Testis (tissue), 3 donors: ENCODE measurements around the gene UNC119. TPM values are rescaled to one million over a fixed set of nuclear protein-coding genes. Genes with fewer than 3 reads are reported as not detected.

Experiments
- DNase-seq: peaks from one replicate; pipeline ENCODE4 v3.0.0-alpha.2; 2019
- H3K27ac ChIP-seq, 2 donors: fragments of 200-600 bp; sonication (generic); one replicate each; pipeline ENCODE4 v1.5.1; 2019
- H3K27me3 ChIP-seq: fragments of 200-600 bp; sonication (generic); one replicate; pipeline ENCODE4 v1.5.1; 2019
- H3K36me3 ChIP-seq: fragments of 200-600 bp; sonication (generic); one replicate; pipeline ENCODE4 v1.5.1; 2017; ENCODE audit warnings: low read depth; ENCODE audit errors: missing control alignments
- H3K4me1 ChIP-seq: fragments of 200-600 bp; sonication (generic); one replicate; pipeline ENCODE4 v1.5.1; 2019
- H3K4me3 ChIP-seq, 2 donors: fragments of 200-600 bp; sonication (generic); one replicate each; pipeline ENCODE4 v1.5.1; 2017 to 2019
- H3K9me3 ChIP-seq: fragments of 200-600 bp; sonication (generic); one replicate; pipeline ENCODE4 v1.5.1; 2017
- POLR2A ChIP-seq: fragments of 450-650 bp; IDR thresholded peaks from one replicate; pipeline ENCODE4 v1.6.1; 2017; ENCODE audit warnings: antibody characterized with exemption, mild to moderate bottlenecking, moderate library complexity
- WGBS, 2 donors: methylation state at CpG; one replicate each; pipeline ENCODE4 v1.1.5; 2018; 5-methylcytosine and 5-hydroxymethylcytosine counted together
- intact Hi-C: fragments of 100-400 bp; cut with DNase I; formaldehyde crosslinking; loops from one replicate; pipeline ENCODE4 v1.15.1; 2023; ENCODE audit warnings: low total_unique reads
- polyA plus RNA-seq: library from polyadenylated mRNA; stranded (reverse); fragments of 350-450 nt; fragmentation: Illumina TruSeq; extraction: RNeasy Lipid Tissue Mini Kit (QIAGEN cat#74804); gene quantifications from one replicate; pipeline ENCODE4 v1.2.3, GENCODE V29; 2014; ENCODE audit warnings: low read depth, low replicate concordance; ENCODE audit not compliant: insufficient read depth
- total RNA-seq, 2 donors: library from RNA; depleted of rRNA; stranded (reverse); fragments of >200 nt; gene quantifications; one replicate each; pipeline ENCODE4 v1.2.3, GENCODE V29; 2016
- TF ChIP-seq, protein P1 (sequence below), 3 experiments: fragments of 450-650 bp in 2 of 3; fragments of 200-600 bp in 1 of 3; sonication (generic) in 1 of 3; IDR thresholded peaks; one replicate each; pipeline ENCODE4 v1.5.1; 2016 to 2019; ENCODE audit warnings: antibody characterized with exemption in 3 of 3, mild to moderate bottlenecking in 2 of 3, moderate library complexity in 1 of 3

UNC119 gene
- total and polyA plus RNA-seq, 3 donors from 2014 or later = 94.9 to 180 (median 175) TPM

DNA sequence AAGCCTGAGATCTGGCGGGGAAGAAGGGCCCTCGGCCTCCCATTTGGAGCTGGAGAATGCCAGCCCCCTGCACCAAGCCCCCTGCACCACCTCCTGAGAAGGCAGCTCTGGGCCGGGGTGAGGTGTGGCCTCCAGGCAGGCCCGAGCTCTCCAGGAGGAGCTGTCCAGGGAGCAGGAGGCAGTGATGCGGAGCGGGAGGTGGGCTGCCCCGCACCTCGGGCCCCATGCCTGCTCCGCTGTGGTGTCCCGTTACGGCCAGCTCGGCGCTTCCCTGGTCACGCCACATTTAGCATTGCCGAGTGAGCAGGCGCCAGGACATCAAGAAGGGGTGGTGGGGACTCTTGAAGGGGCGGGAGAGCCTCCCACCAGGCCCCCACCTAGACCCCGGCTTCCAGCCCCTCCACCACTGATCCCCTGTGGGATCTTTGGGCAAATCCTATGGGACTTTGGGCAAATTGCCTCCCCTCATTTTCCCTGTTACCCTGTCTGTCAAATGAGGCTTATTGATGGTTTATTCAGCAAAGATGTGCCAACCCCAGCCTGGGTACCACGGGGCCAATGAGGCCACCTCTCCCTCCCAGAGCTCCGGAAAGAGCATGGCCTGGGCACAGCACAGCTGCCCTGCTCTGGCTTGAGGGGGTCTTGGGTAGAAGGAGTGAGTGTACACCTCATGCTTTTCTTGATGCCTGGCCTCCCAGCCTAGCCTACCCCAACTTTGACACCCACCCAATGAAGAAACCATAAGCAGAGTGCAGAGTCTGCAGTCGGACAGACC is 30.9 kb downstream of the UNC119 start:
- H3K9me3 ChIP-seq = no peaks in the 10 kb centered on the region
- no peak overlapping the region for H3K27ac ChIP-seq
- intact Hi-C loops = no loop called here
- TF ChIP-seq POLR2A = no peak
- TF ChIP-seq, protein P1, sequence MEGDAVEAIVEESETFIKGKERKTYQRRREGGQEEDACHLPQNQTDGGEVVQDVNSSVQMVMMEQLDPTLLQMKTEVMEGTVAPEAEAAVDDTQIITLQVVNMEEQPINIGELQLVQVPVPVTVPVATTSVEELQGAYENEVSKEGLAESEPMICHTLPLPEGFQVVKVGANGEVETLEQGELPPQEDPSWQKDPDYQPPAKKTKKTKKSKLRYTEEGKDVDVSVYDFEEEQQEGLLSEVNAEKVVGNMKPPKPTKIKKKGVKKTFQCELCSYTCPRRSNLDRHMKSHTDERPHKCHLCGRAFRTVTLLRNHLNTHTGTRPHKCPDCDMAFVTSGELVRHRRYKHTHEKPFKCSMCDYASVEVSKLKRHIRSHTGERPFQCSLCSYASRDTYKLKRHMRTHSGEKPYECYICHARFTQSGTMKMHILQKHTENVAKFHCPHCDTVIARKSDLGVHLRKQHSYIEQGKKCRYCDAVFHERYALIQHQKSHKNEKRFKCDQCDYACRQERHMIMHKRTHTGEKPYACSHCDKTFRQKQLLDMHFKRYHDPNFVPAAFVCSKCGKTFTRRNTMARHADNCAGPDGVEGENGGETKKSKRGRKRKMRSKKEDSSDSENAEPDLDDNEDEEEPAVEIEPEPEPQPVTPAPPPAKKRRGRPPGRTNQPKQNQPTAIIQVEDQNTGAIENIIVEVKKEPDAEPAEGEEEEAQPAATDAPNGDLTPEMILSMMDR (IDR thresholded peaks at IDR 0.05) = no peak
- no peaks in the 10 kb centered on the region for H3K36me3 ChIP-seq
- H3K27me3 ChIP-seq = no peaks in the 10 kb centered on the region
- H3K4me1 ChIP-seq = no peaks in the 10 kb centered on the region
- no peak for DNase-seq
- 63 to 92% methylated on average over 3 to 20 of the region's 21 CpGs for WGBS, 2 donors
- no peak overlapping the region for H3K4me3 ChIP-seq

DNA sequence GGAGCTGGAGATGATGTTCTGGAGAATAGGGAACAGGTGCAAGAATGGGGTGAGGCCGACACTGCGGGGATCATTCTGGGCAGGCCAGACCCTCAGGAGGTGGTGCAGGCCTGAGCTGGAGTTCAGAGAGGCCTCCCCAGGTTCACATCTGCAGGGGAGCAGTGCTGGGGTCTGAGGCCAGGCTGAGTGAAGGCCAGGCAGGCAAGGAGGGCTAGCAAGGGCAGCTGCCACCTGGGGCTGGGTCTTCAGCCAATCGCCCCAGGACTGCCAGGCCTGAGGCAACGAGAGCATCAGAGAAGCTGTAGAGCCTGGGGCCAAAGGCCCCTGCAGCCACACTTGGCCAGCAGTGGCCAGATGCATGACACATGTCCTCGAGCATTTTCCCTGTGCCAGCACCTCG is 31.7 kb downstream of the UNC119 start:
- TF ChIP-seq POLR2A = no peak
- TF ChIP-seq, protein P1 (IDR thresholded peaks at IDR 0.05) = no peak
- Histone ChIP-seq H3K4me3 (no peak overlapping the region), H3K27ac (no peak overlapping the region), H3K27me3 (no peaks in the 10 kb centered on the region), H3K9me3 (no peaks in the 10 kb centered on the region), H3K4me1 (no peaks in the 10 kb centered on the region), H3K36me3 (no peaks in the 10 kb centered on the region)
- 61 to 77% methylated on average over 6 of the region's 6 CpGs for WGBS, 2 donors
- intact Hi-C loops = no loop called here
- DNase-seq = no peak

DNA sequence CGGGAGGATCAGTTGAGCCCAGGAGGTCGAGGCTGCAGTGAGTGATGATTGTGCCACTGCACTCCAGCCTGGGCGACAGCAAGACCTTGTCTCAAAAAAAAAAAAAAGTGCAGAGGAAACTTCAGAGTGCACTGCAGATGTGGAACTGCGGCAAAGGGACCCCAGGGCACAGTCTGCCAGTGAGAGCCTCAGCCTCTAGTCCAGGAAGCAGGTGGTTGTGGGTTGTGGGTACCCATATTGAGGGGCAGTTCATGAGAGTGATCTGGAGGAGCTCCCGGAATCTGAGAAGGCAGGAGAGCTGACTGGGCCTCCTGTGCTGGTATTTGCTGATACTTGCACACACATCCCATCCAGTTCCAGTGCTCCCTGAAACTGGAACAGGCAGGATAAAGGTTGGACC is 33.2 kb downstream of the UNC119 start:
- H3K9me3 ChIP-seq = no peaks in the 10 kb centered on the region
- no peak for DNase-seq
- no peaks in the 10 kb centered on the region for H3K4me1 ChIP-seq
- no peaks in the 10 kb centered on the region for H3K36me3 ChIP-seq
- intact Hi-C loops = no loop called here
- 84% methylated on average over 5 of the region's 5 CpGs for WGBS, 2 donors
- H3K27me3 ChIP-seq = no peaks in the 10 kb centered on the region
- no peak overlapping the region for H3K4me3 ChIP-seq
- no peak for TF ChIP-seq POLR2A
- TF ChIP-seq, protein P1 (IDR thresholded peaks at IDR 0.05) = no peak
- H3K27ac ChIP-seq = no peak overlapping the region

DNA sequence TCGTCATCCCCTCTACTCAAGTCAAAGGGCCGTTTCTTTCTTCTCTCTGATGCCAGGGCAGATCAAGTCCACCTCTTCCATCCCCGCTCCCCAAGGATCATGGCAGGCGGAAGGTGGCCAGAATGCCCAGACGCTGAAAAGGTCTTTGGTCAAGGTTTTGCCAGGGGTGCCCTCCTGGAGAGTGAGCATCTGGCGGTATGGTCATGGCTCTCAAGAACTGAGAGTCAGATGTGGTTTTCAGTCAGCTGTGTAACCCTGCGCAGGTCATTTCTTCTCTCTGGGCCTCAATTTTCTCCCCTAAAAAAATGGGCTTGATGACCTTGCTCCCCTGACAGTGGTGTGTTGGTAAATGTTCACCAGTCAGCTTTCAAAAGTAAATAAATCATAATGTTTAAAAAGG is 33.8 kb downstream of the UNC119 start:
- WGBS, 2 donors = 87 to 89% methylated on average over 7 of the region's 7 CpGs
- DNase-seq = no peak
- intact Hi-C loops = no loop called here

More for the DNA sequence above, 33.8 kb downstream of the UNC119 start:
- no peaks in the 10 kb centered on the region for H3K9me3 ChIP-seq
- no peak overlapping the region for H3K27ac ChIP-seq
- H3K4me1 ChIP-seq = no peaks in the 10 kb centered on the region
- H3K27me3 ChIP-seq = no peaks in the 10 kb centered on the region
- TF ChIP-seq POLR2A = no peak
- TF ChIP-seq, protein P1 (IDR thresholded peaks at IDR 0.05) = no peak
- no peaks in the 10 kb centered on the region for H3K36me3 ChIP-seq
- H3K4me3 ChIP-seq = no peak overlapping the region
